ENCODE results near the gene XXYLT1.

DNA sequence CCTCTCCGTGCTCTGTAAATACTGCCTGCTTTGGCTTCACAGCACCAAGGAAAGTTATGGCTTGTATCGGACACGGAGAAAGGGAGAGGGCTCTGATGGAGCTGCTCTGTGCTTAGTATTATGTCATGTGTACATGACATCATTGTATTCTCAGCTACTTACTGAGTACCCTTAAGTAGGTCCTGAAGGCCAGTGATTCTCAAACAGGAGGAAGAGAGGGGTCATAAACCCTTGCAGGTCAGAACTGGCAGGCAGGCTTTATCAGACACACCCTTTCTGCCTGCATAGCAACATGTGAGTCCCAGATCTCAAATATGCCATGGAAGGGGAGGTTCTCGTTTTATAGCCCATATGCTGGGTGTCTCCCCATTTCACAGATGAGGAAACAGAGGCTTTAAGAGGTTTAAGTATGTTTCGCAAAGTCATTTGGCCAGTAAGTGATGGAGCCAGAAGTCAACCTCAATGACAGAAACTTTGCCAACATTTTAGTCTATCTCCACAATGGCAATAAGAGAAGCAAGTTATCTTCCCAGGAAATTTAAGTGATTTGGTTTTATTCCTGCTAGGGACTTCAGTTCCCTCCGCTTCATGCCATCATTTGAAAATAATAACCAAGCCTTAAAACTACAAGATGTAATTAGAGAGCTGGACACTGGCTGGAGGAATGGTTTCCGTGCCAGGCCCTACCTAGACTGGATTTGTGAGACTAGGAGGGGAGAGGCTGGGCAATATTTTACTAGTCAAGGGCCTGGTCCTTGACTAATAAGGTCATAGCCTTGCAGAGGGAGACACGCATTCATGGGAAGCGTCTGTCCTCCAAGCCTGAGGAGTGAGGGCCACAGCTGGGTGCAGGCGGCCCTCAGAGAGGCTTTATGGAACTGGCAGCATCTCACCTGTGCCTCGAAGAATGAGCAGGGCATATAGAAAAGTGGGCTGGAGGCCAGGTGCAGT lies 133.0 kb downstream of the XXYLT1 start:
- TF ChIP-seq, protein P1, sequence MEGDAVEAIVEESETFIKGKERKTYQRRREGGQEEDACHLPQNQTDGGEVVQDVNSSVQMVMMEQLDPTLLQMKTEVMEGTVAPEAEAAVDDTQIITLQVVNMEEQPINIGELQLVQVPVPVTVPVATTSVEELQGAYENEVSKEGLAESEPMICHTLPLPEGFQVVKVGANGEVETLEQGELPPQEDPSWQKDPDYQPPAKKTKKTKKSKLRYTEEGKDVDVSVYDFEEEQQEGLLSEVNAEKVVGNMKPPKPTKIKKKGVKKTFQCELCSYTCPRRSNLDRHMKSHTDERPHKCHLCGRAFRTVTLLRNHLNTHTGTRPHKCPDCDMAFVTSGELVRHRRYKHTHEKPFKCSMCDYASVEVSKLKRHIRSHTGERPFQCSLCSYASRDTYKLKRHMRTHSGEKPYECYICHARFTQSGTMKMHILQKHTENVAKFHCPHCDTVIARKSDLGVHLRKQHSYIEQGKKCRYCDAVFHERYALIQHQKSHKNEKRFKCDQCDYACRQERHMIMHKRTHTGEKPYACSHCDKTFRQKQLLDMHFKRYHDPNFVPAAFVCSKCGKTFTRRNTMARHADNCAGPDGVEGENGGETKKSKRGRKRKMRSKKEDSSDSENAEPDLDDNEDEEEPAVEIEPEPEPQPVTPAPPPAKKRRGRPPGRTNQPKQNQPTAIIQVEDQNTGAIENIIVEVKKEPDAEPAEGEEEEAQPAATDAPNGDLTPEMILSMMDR (IDR thresholded peaks at IDR 0.05) = no peak
- TF ChIP-seq POLR2A (IDR thresholded peaks at IDR 0.05) = no peak

Measured in right lobe of liver (tissue), 4 donors.